Suprapubic skin (tissue), 4 donors: ENCODE data around the gene CXXC5.
"Not testable (repeated sequence)": the region's sequence is repeated elsewhere in the genome, so short reads cannot be mapped to it uniquely, and the experiment has no call there.

Experiments used
- POLR2A ChIP-seq, 2 donors: fragments of 450-650 bp; IDR thresholded peaks; one replicate each; pipeline ENCODE4 v1.6.1; 2017; ENCODE audit warnings: antibody characterized with exemption in 2 of 2, mild to moderate bottlenecking in 2 of 2, moderate library complexity in 2 of 2
- POLR2AphosphoS5 ChIP-seq, 3 donors: sonication (generic); formaldehyde crosslinking; IDR thresholded peaks; one replicate each; pipeline ENCODE4 v1.6.1; 2017; ENCODE audit warnings: antibody characterized with exemption in 3 of 3
- TF ChIP-seq, protein P1 (sequence below), 2 donors: fragments of 200-600 bp in 1 of 2; fragments of 450-650 bp in 1 of 2; sonication (generic) in 1 of 2; IDR thresholded peaks; one replicate each; pipeline ENCODE4 v1.5.1; 2016 to 2019; ENCODE audit warnings: antibody characterized with exemption in 2 of 2, mild to moderate bottlenecking in 1 of 2, moderate library complexity in 1 of 2

- TF ChIP-seq, protein P1, sequence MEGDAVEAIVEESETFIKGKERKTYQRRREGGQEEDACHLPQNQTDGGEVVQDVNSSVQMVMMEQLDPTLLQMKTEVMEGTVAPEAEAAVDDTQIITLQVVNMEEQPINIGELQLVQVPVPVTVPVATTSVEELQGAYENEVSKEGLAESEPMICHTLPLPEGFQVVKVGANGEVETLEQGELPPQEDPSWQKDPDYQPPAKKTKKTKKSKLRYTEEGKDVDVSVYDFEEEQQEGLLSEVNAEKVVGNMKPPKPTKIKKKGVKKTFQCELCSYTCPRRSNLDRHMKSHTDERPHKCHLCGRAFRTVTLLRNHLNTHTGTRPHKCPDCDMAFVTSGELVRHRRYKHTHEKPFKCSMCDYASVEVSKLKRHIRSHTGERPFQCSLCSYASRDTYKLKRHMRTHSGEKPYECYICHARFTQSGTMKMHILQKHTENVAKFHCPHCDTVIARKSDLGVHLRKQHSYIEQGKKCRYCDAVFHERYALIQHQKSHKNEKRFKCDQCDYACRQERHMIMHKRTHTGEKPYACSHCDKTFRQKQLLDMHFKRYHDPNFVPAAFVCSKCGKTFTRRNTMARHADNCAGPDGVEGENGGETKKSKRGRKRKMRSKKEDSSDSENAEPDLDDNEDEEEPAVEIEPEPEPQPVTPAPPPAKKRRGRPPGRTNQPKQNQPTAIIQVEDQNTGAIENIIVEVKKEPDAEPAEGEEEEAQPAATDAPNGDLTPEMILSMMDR (IDR thresholded peaks at IDR 0.05) = not testable (repeated sequence)
- TF ChIP-seq POLR2AphosphoS5, POLR2A (IDR thresholded peaks at IDR 0.05): not testable (repeated sequence)
Measured at GRCh38 chr5:139718403-139718802, 70.3 kb downstream of the CXXC5 start.
